ENCODE measurements around the gene UTP14A. TPM values are rescaled to one million over a fixed set of nuclear protein-coding genes. Genes with fewer than 3 reads are reported as not detected.

The UTP14A gene
- total and polyA plus RNA-seq, 2 experiments from 2014 or later = 13.3 to 15.9 TPM

- Histone ChIP-seq H3K27ac (peak overlapping the region; percentile 93), H4K20me1 (ENCODE audit: insufficient read depth) (no peaks in the 10 kb centered on the region), H2AFZ (peak overlapping the region; percentile 71; the same call in 1 of the 2 replicates), H3K36me3 (ENCODE audit: low read depth) (no peaks in the 10 kb centered on the region), H3K9me2 (ENCODE audit: insufficient read depth) (no peaks in the 10 kb centered on the region), H3K79me2 (ENCODE audit: insufficient read depth) (no peaks in the 10 kb centered on the region), H3K9me3 (ENCODE audit: low read depth) (no peaks in the 10 kb centered on the region), H3K9ac (peak overlapping the region; percentile 95), H3K27me3 (replicated peaks; ENCODE audit: insufficient read depth) (no peaks in the 10 kb centered on the region), H3K4me2 (ENCODE audit: unreplicated experiment) (peak overlapping the region; percentile 76), H3K4me3 (peak overlapping the region; percentile 78), H3F3A (ENCODE audit: insufficient read depth) (peaks cover 8% of the 10 kb centered on the region), H3K4me1 (ENCODE audit: insufficient read depth) (no peaks in the 10 kb centered on the region; the same call in 1 of the 2 replicates)
- peak; percentile 82 for DNase-seq
- 2% methylated on average over 31 of the region's 97 CpGs; no CpG with 5 or more reads in 1 of the 2 experiments for WGBS, 2 experiments (ENCODE audit: low coverage in 1 of 2, low lambda C conversion rate in 2 of 2, missing lambda C conversion rate in 2 of 2)
- in situ Hi-C loops (cut with MboI) = loop anchor here (25.0 kb wide), 1 partner anchor 255 kb away; no protein-coding TSS in a partner anchor
- TF ChIP-seq EZH2phosphoT487 (IDR thresholded peaks at IDR 0.05; ENCODE audit: insufficient read depth, low read depth) (no peak), EZH2 (IDR thresholded peaks at IDR 0.05; ENCODE audit: insufficient read depth, poor library complexity, severe bottlenecking) (no peak)
These were observed 26.3 kb downstream of the UTP14A start for GRCh38 chrX:129932016-129932820.

GRCh38 chrX:129932821-129933321 is 26.9 kb downstream of the UTP14A start:
- H3K4me3 ChIP-seq = peak overlapping the region; percentile 57
- 7 to 9% methylated on average over 9 to 13 of the region's 47 CpGs for WGBS, 2 experiments (ENCODE audit: low coverage in 1 of 2, low lambda C conversion rate in 2 of 2, missing lambda C conversion rate in 2 of 2)

GRCh38 chrX:129933700-129934099 is 27.7 kb downstream of the UTP14A start:
- Histone ChIP-seq H3K9me2 (ENCODE audit: insufficient read depth) (no peaks in the 10 kb centered on the region), H3K9ac (no peak overlapping the region), H3K27me3 (replicated peaks; ENCODE audit: insufficient read depth) (no peaks in the 10 kb centered on the region), H4K20me1 (ENCODE audit: insufficient read depth) (no peaks in the 10 kb centered on the region), H3K79me2 (ENCODE audit: insufficient read depth) (no peaks in the 10 kb centered on the region), H3K9me3 (ENCODE audit: low read depth) (no peaks in the 10 kb centered on the region), H3K4me2 (ENCODE audit: unreplicated experiment) (no peak overlapping the region), H3K4me1 (ENCODE audit: insufficient read depth) (no peaks in the 10 kb centered on the region; the same call in 1 of the 2 replicates), H3K4me3 (no peak overlapping the region), H3K27ac (no peak overlapping the region), H3K36me3 (ENCODE audit: low read depth) (no peaks in the 10 kb centered on the region), H3F3A (ENCODE audit: insufficient read depth) (peaks cover 8% of the 10 kb centered on the region), H2AFZ (no peak overlapping the region)
- TF ChIP-seq EZH2phosphoT487 (IDR thresholded peaks at IDR 0.05; ENCODE audit: insufficient read depth, low read depth) (no peak), EZH2 (IDR thresholded peaks at IDR 0.05; ENCODE audit: insufficient read depth, poor library complexity, severe bottlenecking) (no peak)
- in situ Hi-C loops (cut with MboI) = loop anchor here (25.0 kb wide), 1 partner anchor 254 kb away; no protein-coding TSS in a partner anchor
- WGBS, 2 experiments (ENCODE audit: low coverage in 1 of 2, low lambda C conversion rate in 2 of 2, missing lambda C conversion rate in 2 of 2) = 24 to 40% methylated on average over 6 to 7 of the region's 7 CpGs
- peak; percentile 8 for DNase-seq

More at GRCh38 chrX:129932821-129933321, 26.9 kb downstream of the UTP14A start:
- peaks cover 8% of the 10 kb centered on the region for H3F3A ChIP-seq (ENCODE audit: insufficient read depth)
- H3K4me2 ChIP-seq (ENCODE audit: unreplicated experiment) = no peak overlapping the region
- DNase-seq = peak; percentile 48
- in situ Hi-C loops (cut with MboI) = loop anchor here (25.0 kb wide), 1 partner anchor 254 kb away; no protein-coding TSS in a partner anchor
- no peaks in the 10 kb centered on the region; the same call in 1 of the 2 replicates for H3K4me1 ChIP-seq (ENCODE audit: insufficient read depth)
- H3K36me3 ChIP-seq (ENCODE audit: low read depth) = no peaks in the 10 kb centered on the region
- H3K27ac ChIP-seq = no peak overlapping the region
- H3K79me2 ChIP-seq (ENCODE audit: insufficient read depth) = no peaks in the 10 kb centered on the region
- no peaks in the 10 kb centered on the region for H3K9me2 ChIP-seq (ENCODE audit: insufficient read depth)
- H4K20me1 ChIP-seq (ENCODE audit: insufficient read depth) = no peaks in the 10 kb centered on the region
- no peaks in the 10 kb centered on the region for H3K27me3 ChIP-seq (replicated peaks; ENCODE audit: insufficient read depth)
- peak overlapping the region; percentile 27; the same call in 1 of the 2 replicates for H2AFZ ChIP-seq
- H3K9ac ChIP-seq = peak overlapping the region; percentile 59
- H3K9me3 ChIP-seq (ENCODE audit: low read depth) = no peaks in the 10 kb centered on the region
- TF ChIP-seq EZH2 (IDR thresholded peaks at IDR 0.05; ENCODE audit: insufficient read depth, poor library complexity, severe bottlenecking) = no peak
- TF ChIP-seq EZH2phosphoT487 (IDR thresholded peaks at IDR 0.05; ENCODE audit: insufficient read depth, low read depth) = no peak

GRCh38 chrX:129934461-129934860 is 28.5 kb downstream of the UTP14A start:
- no peak overlapping the region for H3K9ac ChIP-seq
- no peak overlapping the region for H3K4me2 ChIP-seq (ENCODE audit: unreplicated experiment)
- no peaks in the 10 kb centered on the region for H3K9me3 ChIP-seq (ENCODE audit: low read depth)
- H3F3A ChIP-seq (ENCODE audit: insufficient read depth) = peaks cover 8% of the 10 kb centered on the region
- DNase-seq = no peak
- no peaks in the 10 kb centered on the region for H3K27me3 ChIP-seq (replicated peaks; ENCODE audit: insufficient read depth)
- TF ChIP-seq EZH2 (IDR thresholded peaks at IDR 0.05; ENCODE audit: insufficient read depth, poor library complexity, severe bottlenecking) (no peak), EZH2phosphoT487 (IDR thresholded peaks at IDR 0.05; ENCODE audit: insufficient read depth, low read depth) (no peak)
- H4K20me1 ChIP-seq (ENCODE audit: insufficient read depth) = no peaks in the 10 kb centered on the region
- H3K79me2 ChIP-seq (ENCODE audit: insufficient read depth) = no peaks in the 10 kb centered on the region
- 33 to 35% methylated on average over 10 of the region's 10 CpGs for WGBS, 2 experiments (ENCODE audit: low coverage in 1 of 2, low lambda C conversion rate in 2 of 2, missing lambda C conversion rate in 2 of 2)
- no peaks in the 10 kb centered on the region for H3K9me2 ChIP-seq (ENCODE audit: insufficient read depth)
- H3K4me1 ChIP-seq (ENCODE audit: insufficient read depth) = no peaks in the 10 kb centered on the region; the same call in 1 of the 2 replicates
- no peak overlapping the region for H2AFZ ChIP-seq
- in situ Hi-C loops (cut with MboI) = loop anchor here (25.0 kb wide), 1 partner anchor 253 kb away; no protein-coding TSS in a partner anchor
- no peaks in the 10 kb centered on the region for H3K36me3 ChIP-seq (ENCODE audit: low read depth)
- H3K27ac ChIP-seq = no peak overlapping the region
- H3K4me3 ChIP-seq = no peak overlapping the region

All from GM23248 (cell line).